Measurements from ENCODE around the gene ZNF526. TPM values are rescaled to one million over a fixed set of nuclear protein-coding genes. Genes with fewer than 3 reads are reported as not detected.

The ZNF526 gene
- total RNA-seq, 1 experiment from 2014 or later: 13.1 TPM

GRCh38 chr19:42176990-42177685 is 43.0 kb upstream of the ZNF526 start:
- peak overlapping the region; percentile 70 for H3K4me2 ChIP-seq (ENCODE audit: low read length)
- peaks cover 0 to 4% of the 10 kb centered on the region in 2 experiments; a peak in 2 of 4 replicates for H3K4me1 ChIP-seq (ENCODE audit: control insufficient read depth in 1 of 2, insufficient read depth in 2 of 2, low read length in 2 of 2)
- H3K27ac ChIP-seq (ENCODE audit: low read depth, low read length): no peak overlapping the region
- ChIA-PET RAD21 (ENCODE audit: low non-redundant PET in 1 of 2, low total read pairs in 2 of 2, uncharacterized antibody in 2 of 2, unreplicated experiment in 2 of 2) (interaction anchor here in 1 of 2 experiments (0.6 kb wide), 1 partner anchor 103 kb away, joined by 3 read pairs; no protein-coding TSS in a partner anchor), CTCF (interaction anchor here (0.9 to 1.6 kb wide), 5 partner anchors 8 to 64 kb away, joined by 3 to 5 read pairs (median 3); partner anchors contain the start of gene POU2F2), POLR2A (interaction anchor here (1.0 kb wide), 1 partner anchor 66 kb away, joined by 8 read pairs; no protein-coding TSS in a partner anchor)
- H4K20me1 ChIP-seq (ENCODE audit: insufficient read depth): no peaks in the 10 kb centered on the region
- intact Hi-C loops (cut with micrococcal nuclease): no loop called here
- no peaks in the 10 kb centered on the region for H3K79me2 ChIP-seq (ENCODE audit: insufficient read depth, low read length)
- no TSS peak for BruUV-seq (replicated peaks)
- no peaks in the 10 kb centered on the region for H3K9me3 ChIP-seq (ENCODE audit: control insufficient read depth in 1 of 2, insufficient read depth in 1 of 2, low read depth in 1 of 2, low read length in 2 of 2)
- no peak overlapping the region for H3K9ac ChIP-seq (ENCODE audit: low read length)
- 0 out of 4 replicates have a peak overlapping the region, but pooled peaks of 1 of the 2 experiments have one; percentile 11 for H3K4me3 ChIP-seq (replicated peaks in 1 of 2; ENCODE audit: low read depth in 1 of 2, low read length in 2 of 2)
- no peak overlapping the region for H2AFZ ChIP-seq (ENCODE audit: low read depth, low read length, poor library complexity, severe bottlenecking)
- no peaks in the 10 kb centered on the region for H3K9me2 ChIP-seq (ENCODE audit: insufficient read depth)
- DNase-seq (ENCODE audit: low read depth, low spot score) (peak; percentile 18), ATAC-seq (peak; percentile 97)
- TF ChIP-seq, protein P1, sequence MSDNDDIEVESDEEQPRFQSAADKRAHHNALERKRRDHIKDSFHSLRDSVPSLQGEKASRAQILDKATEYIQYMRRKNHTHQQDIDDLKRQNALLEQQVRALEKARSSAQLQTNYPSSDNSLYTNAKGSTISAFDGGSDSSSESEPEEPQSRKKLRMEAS (IDR thresholded peaks at IDR 0.05): 0 out of 2 replicates have a peak, but pooled peaks have one; percentile 15
- TF ChIP-seq CTCF (IDR thresholded peaks at IDR 0.05 in 2 of 3, conservative IDR thresholded peaks at IDR 0.05 in 1 of 3; ENCODE audit: borderline replicate concordance in 1 of 3, insufficient read depth in 1 of 3, low read depth in 2 of 3, low read length in 2 of 3) (peak in 2 of 3 experiments; percentile 16 to 27; a peak in 3 of 6 replicates), ZFX (IDR thresholded peaks at IDR 0.05) (no peak), POLR2A (IDR thresholded peaks at IDR 0.05; ENCODE audit: borderline replicate concordance, extremely low read depth, insufficient read depth, insufficient read length) (no peak)
- H3K27me3 ChIP-seq (ENCODE audit: insufficient read depth, low read length): peaks cover 55% of the 10 kb centered on the region
- no peaks in the 10 kb centered on the region for H3K36me3 ChIP-seq (ENCODE audit: control insufficient read depth in 1 of 2, insufficient read depth in 2 of 2, low read length in 2 of 2)

GRCh38 chr19:42177686-42178019 is 42.5 kb upstream of the ZNF526 start:
- intact Hi-C loops (cut with micrococcal nuclease): no loop called here

More at GRCh38 chr19:42177686-42178019, 42.5 kb upstream of the ZNF526 start:
- Histone ChIP-seq H3K4me1 (ENCODE audit: control insufficient read depth in 1 of 2, insufficient read depth in 2 of 2, low read length in 2 of 2) (peaks cover 0 to 4% of the 10 kb centered on the region in 2 experiments; a peak in 2 of 4 replicates), H3K27me3 (ENCODE audit: insufficient read depth, low read length) (peaks cover 55% of the 10 kb centered on the region), H3K4me3 (replicated peaks in 1 of 2; ENCODE audit: low read depth in 1 of 2, low read length in 2 of 2) (no peak overlapping the region), H3K9ac (ENCODE audit: low read length) (no peak overlapping the region), H3K4me2 (ENCODE audit: low read length) (no peak overlapping the region), H3K9me2 (ENCODE audit: insufficient read depth) (no peaks in the 10 kb centered on the region), H4K20me1 (ENCODE audit: insufficient read depth) (no peaks in the 10 kb centered on the region), H3K79me2 (ENCODE audit: insufficient read depth, low read length) (no peaks in the 10 kb centered on the region), H2AFZ (ENCODE audit: low read depth, low read length, poor library complexity, severe bottlenecking) (no peak overlapping the region), H3K36me3 (ENCODE audit: control insufficient read depth in 1 of 2, insufficient read depth in 2 of 2, low read length in 2 of 2) (no peaks in the 10 kb centered on the region), H3K27ac (ENCODE audit: low read depth, low read length) (no peak overlapping the region), H3K9me3 (ENCODE audit: control insufficient read depth in 1 of 2, insufficient read depth in 1 of 2, low read depth in 1 of 2, low read length in 2 of 2) (no peaks in the 10 kb centered on the region)
- ChIA-PET RAD21 (ENCODE audit: low non-redundant PET in 1 of 2, low total read pairs in 2 of 2, uncharacterized antibody in 2 of 2, unreplicated experiment in 2 of 2) (no interaction called here), POLR2A (no interaction called here), CTCF (no interaction called here)
- DNase-seq (ENCODE audit: low read depth, low spot score) (no peak), ATAC-seq (no peak)
- no TSS peak for BruUV-seq (replicated peaks)
- TF ChIP-seq FOSL1 (IDR thresholded peaks at IDR 0.05; ENCODE audit: low read depth): no peak
- TF ChIP-seq REST (IDR thresholded peaks at IDR 0.05; ENCODE audit: low read depth): no peak
- TF ChIP-seq SP1 (IDR thresholded peaks at IDR 0.05; ENCODE audit: low read depth): no peak
- no peak for TF ChIP-seq ZNF274 (IDR thresholded peaks at IDR 0.05; ENCODE audit: low read depth, low read length)
- TF ChIP-seq RAD21 (IDR thresholded peaks at IDR 0.05; ENCODE audit: low read depth): no peak
- TF ChIP-seq JUND (IDR thresholded peaks at IDR 0.05): no peak
- no peak for TF ChIP-seq ZFX (IDR thresholded peaks at IDR 0.05)
- TF ChIP-seq, protein P1 (IDR thresholded peaks at IDR 0.05): no peak
- TF ChIP-seq SRF (IDR thresholded peaks at IDR 0.05; ENCODE audit: low read depth): no peak
- TF ChIP-seq CEBPB (IDR thresholded peaks at IDR 0.05; ENCODE audit: low read depth): no peak
